HG03097 (cell line): Measurements from ENCODE around the gene PHF21A.
"Not testable (repeated sequence)": the region's sequence is repeated elsewhere in the genome, so short reads cannot be mapped to it uniquely, and the experiment has no call there.

Experiments
- ATAC-seq: cut with Tn5 transposase; IDR thresholded peaks from one replicate; pipeline ENCODE4 v1.9.1; 2021; ENCODE audit not compliant: unreplicated experiment, low FRiP score

The PHF21A gene

GRCh38 chr11:45910623-45911022 is 210.6 kb downstream of the PHF21A start:
- no peak for ATAC-seq

GRCh38 chr11:45909594-45910475 is 211.4 kb downstream of the PHF21A start:
- ATAC-seq: no peak

- no peak for ATAC-seq
Measured at GRCh38 chr11:45907911-45908370, 213.3 kb downstream of the PHF21A start.

- ATAC-seq: no peak
Measured at GRCh38 chr11:45906965-45907611, 214.2 kb downstream of the PHF21A start, which contains the start of gene FREY1. Gene FREY1 (minus strand): TSS chr11:45907271. CDS start chr11:45907245, 26 bp downstream.

GRCh38 chr11:45906096-45906682 is 215.1 kb downstream of the PHF21A start:
- ATAC-seq: no peak

GRCh38 chr11:45905576-45905975 is 215.7 kb downstream of the PHF21A start:
- ATAC-seq: not testable (repeated sequence)

- no peak for ATAC-seq
Measured at GRCh38 chr11:45905095-45905494, 216.2 kb downstream of the PHF21A start.

- no peak for ATAC-seq
Measured at GRCh38 chr11:45904309-45904915, 216.8 kb downstream of the PHF21A start.

- no peak for ATAC-seq
Measured at GRCh38 chr11:45902452-45903380, 218.5 kb downstream of the PHF21A start.

- no peak for ATAC-seq
Measured at GRCh38 chr11:45901626-45902025, 219.6 kb downstream of the PHF21A start.

GRCh38 chr11:45900916-45901617 is 220.2 kb downstream of the PHF21A start:
- no peak for ATAC-seq

- not testable (repeated sequence) for ATAC-seq
Measured at GRCh38 chr11:45900175-45900800, 221.0 kb downstream of the PHF21A start.

GRCh38 chr11:45899448-45900174 is 221.6 kb downstream of the PHF21A start:
- ATAC-seq: no peak

GRCh38 chr11:45899086-45899447 is 222.2 kb downstream of the PHF21A start:
- no peak for ATAC-seq

GRCh38 chr11:45897556-45897955 is 223.7 kb downstream of the PHF21A start:
- ATAC-seq: no peak

GRCh38 chr11:45896422-45896984 is 224.8 kb downstream of the PHF21A start:
- ATAC-seq: no peak

- ATAC-seq: no peak
Measured at GRCh38 chr11:45895553-45896259, 225.5 kb downstream of the PHF21A start.
